HCT116 (cell line): ENCODE results near the gene COL21A1.

Experiments
- CEBPB ChIP-seq: IDR thresholded peaks from 2 replicates; pipeline ENCODE4 v1.6.1; 2012; ENCODE audit warnings: low read depth
- CTCF ChIP-seq, 3 experiments: fragments of 200-600 bp in 1 of 3; sonication (generic) in 1 of 3; IDR thresholded peaks in 2 of 3; conservative IDR thresholded peaks in 1 of 3; 2 replicates each; pipeline ENCODE4 v1.5.1; 2012 to 2017; ENCODE audit warnings: low read depth in 2 of 3, low read length in 2 of 3, antibody characterized with exemption in 1 of 3, borderline replicate concordance in 1 of 3, control low read depth in 1 of 3, mild to moderate bottlenecking in 1 of 3, mixed read lengths in 1 of 3, mixed run types in 1 of 3, moderate library complexity in 1 of 3; ENCODE audit not compliant: insufficient read depth in 1 of 3
- ELF1 ChIP-seq: IDR thresholded peaks from 2 replicates; pipeline ENCODE4 v1.6.1; 2012; ENCODE audit warnings: low read depth, borderline replicate concordance
- EZH2 ChIP-seq: fragments of 200-600 bp; sonication (generic); IDR thresholded peaks from 2 replicates; pipeline ENCODE4 v1.6.1; 2017; ENCODE audit warnings: antibody characterized with exemption, mixed run types
- MAX ChIP-seq: IDR thresholded peaks from 2 replicates; pipeline ENCODE4 v1.6.1; 2012
- POLR2A ChIP-seq: IDR thresholded peaks from 2 replicates; pipeline ENCODE4 v1.7.0; 2011; ENCODE audit warnings: borderline replicate concordance; ENCODE audit not compliant: insufficient read depth, insufficient read length; ENCODE audit errors: extremely low read depth
- POLR2AphosphoS5 ChIP-seq: IDR thresholded peaks from 2 replicates; pipeline ENCODE4 v1.6.1; 2011; ENCODE audit warnings: mild to moderate bottlenecking, low read depth, low read length, moderate library complexity
- RAD21 ChIP-seq: IDR thresholded peaks from 2 replicates; pipeline ENCODE4 v1.6.1; 2012; ENCODE audit warnings: low read depth, mild to moderate bottlenecking

GRCh38 chr6:56204134-56204533, 43.2 kb downstream of the COL21A1 start:
- TF ChIP-seq CTCF (IDR thresholded peaks at IDR 0.05 in 2 of 3, conservative IDR thresholded peaks at IDR 0.05 in 1 of 3; ENCODE audit: borderline replicate concordance in 1 of 3, insufficient read depth in 1 of 3, low read depth in 2 of 3, low read length in 2 of 3) (no peak), MAX (no peak), EZH2 (no peak), RAD21 (no peak), ELF1 (no peak), POLR2AphosphoS5 (no peak), POLR2A (no peak), CEBPB (no peak)
